GM12875 (cell line): Measurements from ENCODE around the gene HIVEP2.

Source experiments
- H3K4me3 ChIP-seq: one replicate; pipeline ENCODE4 v1.5.1; 2011; ENCODE audit warnings: low read depth, low read length, control low read depth
- CTCF ChIP-seq: IDR thresholded peaks from 2 replicates; pipeline ENCODE4 v1.5.1; 2011; ENCODE audit warnings: low read depth, mild to moderate bottlenecking, control low read depth, inconsistent platforms, low read length, moderate library complexity, borderline replicate concordance; ENCODE audit not compliant: insufficient read depth

Gene HIVEP2

GRCh38 chr6:142803032-142803431, 141.9 kb downstream of the HIVEP2 start:
- H3K4me3 ChIP-seq: no peak overlapping the region
- no peak for TF ChIP-seq CTCF

GRCh38 chr6:142802124-142802523, 142.9 kb downstream of the HIVEP2 start:
- H3K4me3 ChIP-seq: no peak overlapping the region
- no peak for TF ChIP-seq CTCF

- H3K4me3 ChIP-seq: no peak overlapping the region
Observed at GRCh38 chr6:142800240-142800639, 144.7 kb downstream of the HIVEP2 start.

GRCh38 chr6:142799639-142800038, 145.3 kb downstream of the HIVEP2 start:
- TF ChIP-seq CTCF: no peak
- no peak overlapping the region for H3K4me3 ChIP-seq

More at GRCh38 chr6:142800240-142800639, 144.7 kb downstream of the HIVEP2 start:
- TF ChIP-seq CTCF: no peak

GRCh38 chr6:142797159-142797558, 147.8 kb downstream of the HIVEP2 start:
- TF ChIP-seq CTCF: no peak
- no peak overlapping the region for H3K4me3 ChIP-seq

- no peak for TF ChIP-seq CTCF
Observed at GRCh38 chr6:142796571-142796970, 148.4 kb downstream of the HIVEP2 start.

GRCh38 chr6:142796024-142796423, 149.0 kb downstream of the HIVEP2 start:
- H3K4me3 ChIP-seq: no peak overlapping the region
- TF ChIP-seq CTCF: no peak

More at GRCh38 chr6:142796571-142796970, 148.4 kb downstream of the HIVEP2 start:
- H3K4me3 ChIP-seq: no peak overlapping the region
